IMR-90 (cell line): ENCODE results near the gene TTLL11. TPM values are rescaled to one million over a fixed set of nuclear protein-coding genes. Genes with fewer than 3 reads are reported as not detected.

ENCODE experiments used
- ATAC-seq: fragments of 200-7000 bp; cut with Tn5 transposase; 2 replicates; pipeline ENCODE4 v1.9.1; 2020; ENCODE audit warnings: low read depth, mild to moderate bottlenecking, moderate library complexity
- BruUV-seq: library from RNA; stranded (reverse); fragments of 400-500 nt; replicated peaks from 2 replicates; lab custom pipeline; 2021; lab: Mats Ljungman, UMichigan
- CTCF ChIA-PET: fragments of 300-600 bp; formaldehyde crosslinking; extraction: SDS; loops from one replicate; lab custom pipeline; 2021; ENCODE audit warnings: antibody characterized with exemption; lab: Yijun Ruan, JAX
- POLR2A ChIA-PET: fragments of 300-600 bp; sonication (Branson Sonifier 250); formaldehyde crosslinking; loops from one replicate; lab custom pipeline; 2022; ENCODE audit warnings: antibody characterized with exemption; ENCODE audit not compliant: unreplicated experiment; lab: Charles Lee
- DNase-seq: peaks from one replicate; pipeline ENCODE4 v3.0.0; 2013
- H2AFZ ChIP-seq: replicated peaks from 2 replicates; pipeline ENCODE3; 2013; ENCODE audit warnings: low read length, mild to moderate bottlenecking; ENCODE audit not compliant: poor library complexity
- H2AK5ac ChIP-seq: 2 replicates; pipeline ENCODE4 v1.6.1; 2013; ENCODE audit warnings: low read depth, low read length, inconsistent platforms
- H2AK9ac ChIP-seq: replicated peaks from 2 replicates; pipeline ENCODE3; 2013; ENCODE audit warnings: mild to moderate bottlenecking, low read depth, low read length, moderate library complexity; ENCODE audit not compliant: poor library complexity
- H2BK120ac ChIP-seq: 2 replicates; pipeline ENCODE4 v1.6.1; 2013; ENCODE audit warnings: low read depth, low read length, inconsistent platforms
- H2BK15ac ChIP-seq: 3 replicates; pipeline ENCODE4 v1.6.1; 2013; ENCODE audit warnings: low read depth, low read length, inconsistent platforms
- H2BK20ac ChIP-seq: 2 replicates; pipeline ENCODE4 v1.6.1; 2013; ENCODE audit warnings: low read depth, mild to moderate bottlenecking, inconsistent platforms, low read length, moderate library complexity
- H2BK5ac ChIP-seq: 2 replicates; pipeline ENCODE4 v1.6.1; 2013; ENCODE audit warnings: mild to moderate bottlenecking, low read depth, low read length, inconsistent platforms; ENCODE audit not compliant: poor library complexity, severe bottlenecking
- H3K14ac ChIP-seq: replicated peaks from 2 replicates; pipeline ENCODE4 v1.6.1; 2013; ENCODE audit warnings: low read depth, low read length, inconsistent platforms
- H3K18ac ChIP-seq: 2 replicates; pipeline ENCODE4 v1.6.1; 2013; ENCODE audit warnings: low read depth, low read length, control low read depth
- H3K23ac ChIP-seq: 2 replicates; pipeline ENCODE4 v1.6.1; 2013; ENCODE audit warnings: low read depth, low read length, inconsistent platforms
- H3K27ac ChIP-seq: 2 replicates; pipeline ENCODE4 v1.5.1; 2013; ENCODE audit warnings: mild to moderate bottlenecking, control low read depth, low read length; ENCODE audit not compliant: insufficient read depth
- H3K27me3 ChIP-seq: 2 replicates; pipeline ENCODE4 v1.6.1; 2013; ENCODE audit warnings: low read length; ENCODE audit not compliant: control insufficient read depth, insufficient read depth
- H3K36me3 ChIP-seq: 2 replicates; pipeline ENCODE4 v1.6.1; 2013; ENCODE audit warnings: low read length, mixed read lengths; ENCODE audit not compliant: control insufficient read depth, insufficient read depth
- H3K4ac ChIP-seq: 2 replicates; pipeline ENCODE4 v1.6.1; 2013; ENCODE audit warnings: low read depth, low read length, inconsistent platforms
- H3K4me1 ChIP-seq: 2 replicates; pipeline ENCODE4 v1.6.1; 2013; ENCODE audit warnings: low read length, mixed read lengths; ENCODE audit not compliant: control insufficient read depth, insufficient read depth
- H3K4me2 ChIP-seq: 2 replicates; pipeline ENCODE4 v1.6.1; 2013; ENCODE audit warnings: low read depth, mild to moderate bottlenecking, control low read depth, low read length, moderate library complexity
- H3K4me3 ChIP-seq: 2 replicates; pipeline ENCODE4 v1.5.1; 2013; ENCODE audit warnings: low read depth, mild to moderate bottlenecking, control low read depth, low read length, moderate library complexity; ENCODE audit not compliant: insufficient read depth
- H3K56ac ChIP-seq: 2 replicates; pipeline ENCODE4 v1.6.1; 2013; ENCODE audit warnings: low read length, inconsistent platforms; ENCODE audit not compliant: insufficient read depth; ENCODE audit errors: extremely low read depth
- H3K79me1 ChIP-seq, 2 experiments: 2 replicates each; pipeline ENCODE4 v1.6.1; 2013; ENCODE audit warnings: low read length in 2 of 2, inconsistent platforms in 1 of 2, low read depth in 1 of 2
- H3K9ac ChIP-seq: 2 replicates; pipeline ENCODE4 v1.6.1; 2013; ENCODE audit warnings: low read depth, low read length, control low read depth
- H3K9me1 ChIP-seq: 2 replicates; pipeline ENCODE4 v1.6.1; 2013; ENCODE audit warnings: low read length, inconsistent platforms; ENCODE audit not compliant: insufficient read depth
- H3K9me3 ChIP-seq: 2 replicates; pipeline ENCODE4 v1.6.1; 2013; ENCODE audit warnings: low read length; ENCODE audit not compliant: control insufficient read depth, insufficient read depth
- H4K20me1 ChIP-seq: 2 replicates; pipeline ENCODE4 v1.6.1; 2013; ENCODE audit warnings: low read length, inconsistent platforms; ENCODE audit not compliant: insufficient read depth
- H4K5ac ChIP-seq: 2 replicates; pipeline ENCODE4 v1.6.1; 2013; ENCODE audit warnings: mild to moderate bottlenecking, low read depth, low read length, control low read depth
- H4K8ac ChIP-seq, 2 experiments: 2 replicates each; pipeline ENCODE4 v1.6.1; 2013; ENCODE audit warnings: low read depth in 2 of 2, low read length in 2 of 2, control low read depth in 1 of 2, inconsistent platforms in 1 of 2
- H4K91ac ChIP-seq: 2 replicates; pipeline ENCODE4 v1.6.1; 2013; ENCODE audit warnings: low read depth, low read length, inconsistent platforms; ENCODE audit not compliant: insufficient read depth
- BHLHE40 ChIP-seq: fragments of 150-350 bp; IDR thresholded peaks from 2 replicates; pipeline ENCODE4 v1.6.1; 2016; ENCODE audit warnings: mild to moderate bottlenecking, low read depth, low read length
- CEBPB ChIP-seq: IDR thresholded peaks from 2 replicates; pipeline ENCODE4 v1.6.1; 2012; ENCODE audit warnings: low read depth, low read length, improper control_type of control experiment
- CHD1 ChIP-seq: IDR thresholded peaks from 2 replicates; pipeline ENCODE4 v1.6.1; 2012; ENCODE audit warnings: low read depth, low read length, improper control_type of control experiment
- MAFK ChIP-seq: IDR thresholded peaks from 2 replicates; pipeline ENCODE4 v1.6.1; 2012; ENCODE audit warnings: low read depth, low read length, improper control_type of control experiment
- MAZ ChIP-seq: IDR thresholded peaks from 2 replicates; pipeline ENCODE4 v1.6.1; 2012; ENCODE audit warnings: low read depth, mild to moderate bottlenecking, low read length, improper control_type of control experiment, moderate library complexity, borderline replicate concordance
- RAD21 ChIP-seq: IDR thresholded peaks from 2 replicates; pipeline ENCODE4 v1.6.1; 2012; ENCODE audit warnings: low read length, improper control_type of control experiment
- RCOR1 ChIP-seq: IDR thresholded peaks from 2 replicates; pipeline ENCODE4 v1.6.1; 2012; ENCODE audit warnings: mild to moderate bottlenecking, low read length, improper control_type of control experiment; ENCODE audit not compliant: insufficient replicate concordance
- RFX5 ChIP-seq: IDR thresholded peaks from 2 replicates; pipeline ENCODE4 v1.8.0; 2012; ENCODE audit warnings: low read depth, mild to moderate bottlenecking, low read length, moderate library complexity
- SMC3 ChIP-seq: fragments of 150-350 bp; IDR thresholded peaks from 2 replicates; pipeline ENCODE4 v1.6.1; 2016; ENCODE audit warnings: low read depth, mild to moderate bottlenecking, antibody characterized with exemption, low read length, moderate library complexity
- WGBS, 2 experiments: methylation state at CpG; one replicate each; pipeline versions ENCODE4 v1.1.5 to v1.1.7; 2013; ENCODE audit warnings: missing lambda C conversion rate in 2 of 2; ENCODE audit not compliant: insufficient read length in 1 of 2; ENCODE audit errors: extremely low coverage in 2 of 2; 5-methylcytosine and 5-hydroxymethylcytosine counted together
- dilution Hi-C: fragments of 300-500 bp; cut with HindIII; formaldehyde crosslinking; loops from one replicate; pipeline ENCODE4 v1.14.3; 2018; ENCODE audit warnings: low sequenced_read_pairs; ENCODE audit not compliant: unreplicated experiment
- in situ Hi-C: fragments of 300-500 bp; cut with MboI; formaldehyde crosslinking; loops from 3 replicates; pipeline ENCODE4 v1.14.3; 2019; ENCODE audit warnings: low sequenced_read_pairs, inconsistent platforms, mixed read lengths
- intact Hi-C: fragments of 100-400 bp; cut with micrococcal nuclease; formaldehyde crosslinking; loops from 2 replicates; pipeline ENCODE4 v1.10.0; 2022
- polyA plus RNA-seq, 3 experiments: library from polyadenylated mRNA; depleted of rRNA; stranded (reverse); fragments of >200 nt; gene quantifications; 2 replicates each; pipeline ENCODE4 v1.2.3, GENCODE V29; 2012; ENCODE audit warnings: low replicate concordance in 1 of 3
- total RNA-seq: library from RNA; depleted of rRNA; stranded (reverse); fragments of >200 nt; gene quantifications from 2 replicates; pipeline ENCODE4 v1.2.3, GENCODE V29; 2012
- TF ChIP-seq, protein P1 (sequence below): fragments of 150-350 bp; IDR thresholded peaks from 2 replicates; pipeline ENCODE4 v1.6.1; 2017; ENCODE audit warnings: mild to moderate bottlenecking, antibody characterized with exemption, low read length, low read depth
- TF ChIP-seq, protein P2 (sequence below): fragments of 150-350 bp; IDR thresholded peaks from 2 replicates; pipeline ENCODE4 v1.6.1; 2016; ENCODE audit warnings: low read depth, mild to moderate bottlenecking, low read length, moderate library complexity, borderline replicate concordance

Gene TTLL11
- total and polyA plus RNA-seq, 2 of the 4 experiments (the other 2 are of a cell fraction), result 2.0 to 4.6 TPM

DNA sequence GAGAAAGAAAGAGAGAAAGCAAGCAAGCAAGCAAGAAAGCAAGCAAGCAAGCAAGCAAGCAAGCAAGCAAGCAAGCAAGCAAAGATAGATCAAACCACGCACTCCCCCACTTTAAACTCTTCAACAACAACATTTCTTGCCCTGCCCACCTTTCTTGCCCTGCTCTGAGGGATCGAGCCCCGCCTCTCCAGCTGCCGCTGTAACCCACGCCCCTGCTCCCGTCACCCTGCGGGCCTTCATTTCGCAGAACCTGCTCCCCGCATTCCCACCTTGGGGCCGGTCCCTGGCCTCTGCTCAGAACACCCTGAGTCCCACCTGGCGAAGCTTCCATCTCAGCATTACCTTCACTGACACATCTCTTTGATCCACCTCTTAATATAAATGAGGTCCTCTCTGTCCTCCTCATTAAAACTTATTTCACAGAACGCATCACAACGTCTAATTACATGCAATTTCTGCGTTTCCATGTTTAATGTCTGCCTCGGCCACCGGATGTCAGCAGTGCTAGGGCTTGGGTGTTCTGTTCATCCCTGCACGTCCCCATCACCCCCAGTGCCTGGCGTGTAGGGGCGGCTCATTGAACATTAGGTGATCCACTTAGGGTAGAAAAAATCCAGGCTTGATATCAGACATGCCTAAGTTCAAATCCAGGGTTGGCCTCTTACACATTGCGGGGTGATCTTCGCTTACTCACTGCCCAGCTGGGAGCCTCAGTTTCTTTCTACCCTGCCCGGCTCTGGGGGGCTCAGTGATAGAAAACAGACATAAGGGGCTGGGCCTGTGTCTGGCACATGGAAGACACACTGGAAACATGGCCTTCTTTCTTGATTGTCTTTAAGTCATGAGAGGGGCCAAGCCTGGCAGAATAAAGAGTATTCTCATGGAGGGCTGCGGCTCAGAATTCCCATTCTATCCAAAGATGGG lies 254.1 kb downstream of the TTLL11 start:
- Histone ChIP-seq H3K56ac (no peak overlapping the region), H3K9ac (no peak overlapping the region), H2BK5ac (no peak overlapping the region), H3K27me3 (no peaks in the 10 kb centered on the region), H4K8ac (no peak overlapping the region), H4K20me1 (no peaks in the 10 kb centered on the region), H3K4me2 (no peak overlapping the region), H2AFZ (no peak overlapping the region), H3K4ac (no peak overlapping the region), H3K9me3 (no peaks in the 10 kb centered on the region), H2BK15ac (no peak overlapping the region), H2BK20ac (no peak overlapping the region; the same call in 1 of the 2 replicates), H2AK5ac (no peak overlapping the region), H3K9me1 (peaks cover 30% of the 10 kb centered on the region), H4K5ac (no peak overlapping the region), H2BK120ac (no peak overlapping the region), H2AK9ac (no peak overlapping the region), H3K23ac (no peak overlapping the region), H3K27ac (no peak overlapping the region), H3K4me3 (no peak overlapping the region), H3K4me1 (peaks cover 32% of the 10 kb centered on the region), H3K14ac (no peak overlapping the region), H4K91ac (no peak overlapping the region), H3K79me1 (0 out of 4 replicates have a peak, but pooled peaks cover 0 to 5% of the 10 kb centered on the region in 2 experiments), H3K18ac (no peak overlapping the region), H3K36me3 (no peaks in the 10 kb centered on the region)
- no peak for ATAC-seq
- WGBS, 2 experiments, result 93% methylated on average over 11 of the region's 23 CpGs; no CpG with 5 or more reads in 1 of the 2 experiments
- DNase-seq, result no peak
- CTCF ChIA-PET, result interaction anchor here (0.6 kb wide), 1 partner anchor 90 kb away, joined by 3 read pairs; no protein-coding TSS in a partner anchor
- TF ChIP-seq CEBPB (no peak), RCOR1 (no peak), RAD21 (no peak), RFX5 (no peak), MAZ (no peak), BHLHE40 (no peak), SMC3 (no peak), CHD1 (no peak), MAFK (no peak)
- TF ChIP-seq, protein P1, sequence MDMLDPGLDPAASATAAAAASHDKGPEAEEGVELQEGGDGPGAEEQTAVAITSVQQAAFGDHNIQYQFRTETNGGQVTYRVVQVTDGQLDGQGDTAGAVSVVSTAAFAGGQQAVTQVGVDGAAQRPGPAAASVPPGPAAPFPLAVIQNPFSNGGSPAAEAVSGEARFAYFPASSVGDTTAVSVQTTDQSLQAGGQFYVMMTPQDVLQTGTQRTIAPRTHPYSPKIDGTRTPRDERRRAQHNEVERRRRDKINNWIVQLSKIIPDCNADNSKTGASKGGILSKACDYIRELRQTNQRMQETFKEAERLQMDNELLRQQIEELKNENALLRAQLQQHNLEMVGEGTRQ, result no peak
- TF ChIP-seq, protein P2, sequence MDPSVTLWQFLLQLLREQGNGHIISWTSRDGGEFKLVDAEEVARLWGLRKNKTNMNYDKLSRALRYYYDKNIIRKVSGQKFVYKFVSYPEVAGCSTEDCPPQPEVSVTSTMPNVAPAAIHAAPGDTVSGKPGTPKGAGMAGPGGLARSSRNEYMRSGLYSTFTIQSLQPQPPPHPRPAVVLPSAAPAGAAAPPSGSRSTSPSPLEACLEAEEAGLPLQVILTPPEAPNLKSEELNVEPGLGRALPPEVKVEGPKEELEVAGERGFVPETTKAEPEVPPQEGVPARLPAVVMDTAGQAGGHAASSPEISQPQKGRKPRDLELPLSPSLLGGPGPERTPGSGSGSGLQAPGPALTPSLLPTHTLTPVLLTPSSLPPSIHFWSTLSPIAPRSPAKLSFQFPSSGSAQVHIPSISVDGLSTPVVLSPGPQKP, result no peak
- no TSS peak for BruUV-seq
- intact Hi-C loops (no loop called here), in situ Hi-C loops (no loop called here), dilution Hi-C loops (no loop called here)
- POLR2A ChIA-PET, result no interaction called here
